Adrenal gland (tissue), 12 donors: Measurements from ENCODE around the gene MTUS2. TPM values are rescaled to one million over a fixed set of nuclear protein-coding genes. Genes with fewer than 3 reads are reported as not detected.

Experiments used
- DNase-seq, 7 donors: peaks; one replicate each; pipeline ENCODE4 v3.0.0-alpha.2; 2019 to 2020
- H3K27ac ChIP-seq, 5 donors: fragments of 200-600 bp; sonication (generic) in 4 of 5; 1 replicate in 3 of 5; 2 replicates in 2 of 5; pipeline versions ENCODE4 v1.5.1 to v1.8.0; 2016 to 2020; ENCODE audit warnings: mild to moderate bottlenecking in 1 of 5
- H3K27me3 ChIP-seq: fragments of 200-600 bp; 2 replicates; pipeline ENCODE4 v1.8.0; 2021
- H3K36me3 ChIP-seq, 2 donors: fragments of 200-600 bp; replicated peaks in 1 of 2; 1 replicate in 1 of 2; 2 replicates in 1 of 2; pipeline versions ENCODE4 v1.5.1 to v1.8.0; 2018 to 2022
- H3K4me1 ChIP-seq, 2 donors: fragments of 200-600 bp; replicated peaks in 1 of 2; 1 replicate in 1 of 2; 2 replicates in 1 of 2; pipeline versions ENCODE4 v1.5.1 to v1.8.0; 2018 to 2021
- H3K4me3 ChIP-seq, 4 donors: fragments of 200-600 bp; sonication (generic) in 3 of 4; one replicate each; pipeline ENCODE4 v1.5.1; 2016 to 2018
- H3K9me3 ChIP-seq, 3 donors: fragments of 200-600 bp; sonication (generic) in 1 of 3; replicated peaks in 1 of 3; 1 replicate in 2 of 3; 2 replicates in 1 of 3; pipeline versions ENCODE4 v1.5.1 to v1.8.0; 2016 to 2021
- POLR2A ChIP-seq, 2 donors: fragments of 450-650 bp; IDR thresholded peaks; one replicate each; pipeline ENCODE4 v1.6.1; 2017; ENCODE audit warnings: antibody characterized with exemption in 2 of 2, mild to moderate bottlenecking in 2 of 2, moderate library complexity in 1 of 2
- WGBS, 4 donors: extraction: QIAGEN DNeasy Blood & Tissue Kit in 2 of 4; methylation state at CpG; one replicate each; pipeline versions ENCODE4 v1.1.5 to v1.1.7; 2013 to 2017; 5-methylcytosine and 5-hydroxymethylcytosine counted together
- intact Hi-C, 2 donors: fragments of 100-400 bp; cut with DNase I; formaldehyde crosslinking; loops; one replicate each; pipeline versions ENCODE4 v1.14.1 to v1.15.0; 2022 to 2023
- polyA plus RNA-seq, 3 donors: library from polyadenylated mRNA; stranded (reverse); fragments of 200-250 nt in 2 of 3; fragments of 350-450 nt in 1 of 3; fragmentation: Illumina TruSeq in 1 of 3; extraction: RNeasy Lipid Tissue Mini Kit (QIAGEN cat#74804) in 1 of 3; gene quantifications; one replicate each; pipeline ENCODE4 v1.2.3, GENCODE V29; 2013 to 2014
- total RNA-seq, 9 donors: library from RNA; depleted of rRNA in 4 of 9; stranded (reverse); fragments of >200 nt in 4 of 9; fragments of 120-200 nt in 1 of 9; fragmentation: NEBNext Ultra II Directional in 1 of 9; extraction: Animal tissue kit (Norgen Biotek cat#: 25700) in 1 of 9; gene quantifications; one replicate each; pipeline versions ENCODE4 v1.1.0 to v1.2.4, GENCODE V29; 2013 to 2023
- TF ChIP-seq, protein P1 (sequence below), 6 experiments: fragments of 450-650 bp in 4 of 6; fragments of 200-600 bp in 2 of 6; sonication (generic) in 1 of 6; IDR thresholded peaks; 1 replicate in 5 of 6; 2 replicates in 1 of 6; pipeline versions ENCODE4 v1.5.1 to v1.8.0; 2016 to 2021; ENCODE audit warnings: antibody characterized with exemption in 6 of 6, mild to moderate bottlenecking in 2 of 6, moderate library complexity in 1 of 6
- donor health status: healthy with polysubstance abuse.
- donor health status: Bipolar disorder and iron deficiency.
- donor health status: DM: yes; HTN: yes; CAD: no.
- donor health status: DM: no; HTN: no; CAD: no.
- donor health status: DM: no; HTN: no; CAD: no.
- donor health status: DM: yes; HTN: yes; CAD: no.

Gene MTUS2
- total and polyA plus RNA-seq, 12 donors = 0.07 to 0.24 (median 0.14) TPM; not detected in 5

DNA sequence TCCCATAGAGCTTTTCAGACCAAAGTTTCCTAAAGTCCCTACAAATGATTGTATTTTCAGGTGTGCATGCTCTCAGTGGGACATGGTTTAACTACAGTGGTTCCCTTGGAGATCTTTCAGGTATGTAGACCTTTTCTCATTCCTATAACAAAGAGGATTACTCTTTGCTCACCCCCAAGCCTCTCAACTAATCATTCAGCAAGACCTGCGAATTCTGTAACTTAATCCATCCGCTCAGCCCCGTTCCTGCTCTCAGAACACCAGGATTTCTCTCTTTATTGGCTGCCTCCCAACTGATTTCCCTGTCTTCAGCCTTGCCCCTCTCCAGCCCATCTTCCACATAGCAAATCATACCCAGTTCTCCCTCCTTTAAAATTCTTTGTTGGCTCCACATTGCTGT lies 253.6 kb downstream of the MTUS2 start:
- H3K27ac ChIP-seq = no peak overlapping the region
- no peaks in the 10 kb centered on the region for H3K36me3 ChIP-seq
- intact Hi-C loops = no loop called here
- TF ChIP-seq POLR2A (IDR thresholded peaks at IDR 0.05) = no peak
- TF ChIP-seq, protein P1, sequence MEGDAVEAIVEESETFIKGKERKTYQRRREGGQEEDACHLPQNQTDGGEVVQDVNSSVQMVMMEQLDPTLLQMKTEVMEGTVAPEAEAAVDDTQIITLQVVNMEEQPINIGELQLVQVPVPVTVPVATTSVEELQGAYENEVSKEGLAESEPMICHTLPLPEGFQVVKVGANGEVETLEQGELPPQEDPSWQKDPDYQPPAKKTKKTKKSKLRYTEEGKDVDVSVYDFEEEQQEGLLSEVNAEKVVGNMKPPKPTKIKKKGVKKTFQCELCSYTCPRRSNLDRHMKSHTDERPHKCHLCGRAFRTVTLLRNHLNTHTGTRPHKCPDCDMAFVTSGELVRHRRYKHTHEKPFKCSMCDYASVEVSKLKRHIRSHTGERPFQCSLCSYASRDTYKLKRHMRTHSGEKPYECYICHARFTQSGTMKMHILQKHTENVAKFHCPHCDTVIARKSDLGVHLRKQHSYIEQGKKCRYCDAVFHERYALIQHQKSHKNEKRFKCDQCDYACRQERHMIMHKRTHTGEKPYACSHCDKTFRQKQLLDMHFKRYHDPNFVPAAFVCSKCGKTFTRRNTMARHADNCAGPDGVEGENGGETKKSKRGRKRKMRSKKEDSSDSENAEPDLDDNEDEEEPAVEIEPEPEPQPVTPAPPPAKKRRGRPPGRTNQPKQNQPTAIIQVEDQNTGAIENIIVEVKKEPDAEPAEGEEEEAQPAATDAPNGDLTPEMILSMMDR (IDR thresholded peaks at IDR 0.05) = no peak
- H3K9me3 ChIP-seq = no peaks in the 10 kb centered on the region
- DNase-seq = no peak
- H3K4me1 ChIP-seq = no peaks in the 10 kb centered on the region
- no peaks in the 10 kb centered on the region for H3K27me3 ChIP-seq
- 63 to 69% (median 64%) methylated on average over 3 of the region's 3 CpGs for WGBS, 4 donors
- H3K4me3 ChIP-seq = no peak overlapping the region

DNA sequence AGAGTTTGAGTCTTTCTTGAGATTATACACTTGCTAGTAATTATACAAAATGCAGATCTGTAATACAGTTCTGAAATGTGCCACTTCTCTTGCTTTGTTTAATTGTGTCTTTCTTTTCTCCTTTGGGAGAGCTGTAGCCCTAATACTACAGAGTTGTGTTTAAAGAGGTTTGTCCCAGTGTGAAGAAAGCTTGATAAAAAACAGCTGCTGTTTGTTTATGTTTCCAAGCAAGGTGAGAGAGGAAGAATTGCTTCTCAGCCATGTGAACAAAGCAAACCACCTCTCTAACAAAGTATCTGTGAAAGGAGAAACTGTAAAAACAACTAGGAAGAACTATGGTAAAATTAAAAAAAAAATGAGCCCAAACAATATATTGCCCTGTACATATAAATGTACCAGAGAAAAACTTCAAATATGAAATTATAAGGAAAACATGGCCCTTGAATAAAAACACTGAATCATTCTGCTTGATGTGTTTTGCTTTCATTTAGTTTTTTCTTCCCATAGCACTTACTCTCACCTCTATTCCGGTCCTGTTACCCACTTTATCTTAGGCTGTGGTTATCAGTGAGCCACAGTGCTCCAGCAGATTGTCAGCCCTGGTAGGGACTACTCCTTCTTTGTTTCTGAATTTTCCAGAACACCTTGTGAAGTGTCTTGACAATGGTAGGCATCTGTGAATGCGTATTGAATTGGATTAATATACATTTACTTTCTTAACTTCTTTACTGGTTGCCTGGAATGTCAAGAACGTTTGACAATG lies 257.1 kb downstream of the MTUS2 start:
- no peak overlapping the region for H3K4me3 ChIP-seq
- H3K27ac ChIP-seq = no peak overlapping the region
- intact Hi-C loops = no loop called here
- H3K36me3 ChIP-seq = no peaks in the 10 kb centered on the region
- no peak for TF ChIP-seq POLR2A (IDR thresholded peaks at IDR 0.05)
- TF ChIP-seq, protein P1 (IDR thresholded peaks at IDR 0.05) = no peak
- H3K27me3 ChIP-seq = no peaks in the 10 kb centered on the region
- no peak for DNase-seq
- H3K9me3 ChIP-seq = no peaks in the 10 kb centered on the region
- 49 to 62% (median 60%) methylated on average over 3 of the region's 3 CpGs for WGBS, 4 donors
- no peaks in the 10 kb centered on the region for H3K4me1 ChIP-seq

DNA sequence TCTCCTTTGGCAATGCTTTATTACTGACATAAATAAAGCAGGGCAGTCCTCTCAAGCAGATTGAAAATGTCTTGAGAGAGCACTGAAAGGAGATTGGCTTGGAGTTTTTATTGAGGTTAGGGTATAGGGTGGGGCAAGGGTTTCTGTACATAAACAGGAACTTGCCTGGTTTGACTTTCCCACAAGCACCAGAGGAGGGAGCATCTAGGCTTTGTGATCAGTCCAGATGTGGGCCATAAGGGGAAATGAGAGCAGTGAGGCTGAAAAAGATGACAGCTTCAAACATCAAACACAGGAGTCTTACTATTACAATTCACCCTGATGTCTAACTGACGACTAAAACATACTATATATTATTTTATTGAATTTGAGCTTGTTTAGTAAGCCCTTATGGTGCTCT lies 260.9 kb downstream of the MTUS2 start:
- no peak overlapping the region for H3K4me3 ChIP-seq
- 19 to 47% (median 41%) methylated on average over 1 of the region's 1 CpG for WGBS, 4 donors
- no peaks in the 10 kb centered on the region for H3K9me3 ChIP-seq
- no peak overlapping the region for H3K27ac ChIP-seq
- intact Hi-C loops = no loop called here
- no peaks in the 10 kb centered on the region for H3K36me3 ChIP-seq
- TF ChIP-seq POLR2A (IDR thresholded peaks at IDR 0.05) = no peak
- TF ChIP-seq, protein P1 (IDR thresholded peaks at IDR 0.05) = no peak
- no peaks in the 10 kb centered on the region for H3K27me3 ChIP-seq
- H3K4me1 ChIP-seq = no peaks in the 10 kb centered on the region
- DNase-seq = no peak

DNA sequence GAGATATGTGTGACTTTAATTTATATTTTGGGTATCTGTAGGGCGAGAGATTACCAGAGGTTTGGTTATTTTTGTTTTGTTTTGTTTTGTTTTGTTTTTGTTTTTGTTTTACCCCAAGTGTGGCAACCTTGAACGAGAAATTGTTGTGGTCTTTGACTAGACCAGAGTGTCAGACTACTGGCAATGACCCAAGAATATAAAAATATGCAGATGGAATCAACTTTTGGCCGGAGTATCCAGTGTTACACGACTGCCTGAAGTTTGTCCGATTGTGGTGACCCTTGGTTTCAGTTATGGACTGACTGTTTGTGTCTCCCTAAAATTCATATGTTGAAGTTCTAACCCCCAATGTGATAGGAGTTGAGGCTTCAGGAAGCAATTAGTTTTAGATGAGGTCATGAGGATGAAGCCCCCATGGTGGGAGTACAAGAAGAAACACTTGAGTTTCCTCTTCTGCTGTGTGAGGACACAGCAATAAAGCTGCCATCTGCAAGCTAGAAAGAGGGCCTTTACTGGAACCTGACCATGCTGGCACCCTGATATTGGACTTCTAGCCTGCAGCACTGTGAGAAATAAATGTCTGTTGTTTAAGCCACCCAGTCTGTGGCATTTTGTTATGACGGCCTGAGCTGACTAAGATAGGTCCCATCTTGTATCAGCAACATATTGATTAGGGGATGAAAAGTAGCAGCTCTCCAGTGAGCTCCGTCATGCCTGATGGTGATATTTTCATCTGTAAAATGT lies 261.7 kb downstream of the MTUS2 start:
- Histone ChIP-seq H3K27ac (no peak overlapping the region), H3K9me3 (no peaks in the 10 kb centered on the region), H3K36me3 (no peaks in the 10 kb centered on the region), H3K4me3 (no peak overlapping the region), H3K27me3 (no peaks in the 10 kb centered on the region), H3K4me1 (no peaks in the 10 kb centered on the region)
- 69 to 73% (median 70%) methylated on average over 7 of the region's 7 CpGs for WGBS, 4 donors
- no peak for TF ChIP-seq POLR2A (IDR thresholded peaks at IDR 0.05)
- TF ChIP-seq, protein P1 (IDR thresholded peaks at IDR 0.05) = no peak
- DNase-seq = no peak
- intact Hi-C loops = no loop called here
